B cell (primary cell): ENCODE data around the gene TM2D1. TPM values are rescaled to one million over a fixed set of nuclear protein-coding genes. Genes with fewer than 3 reads are reported as not detected.

Experiments
- ATAC-seq: fragments of 200-7000 bp; cut with Tn5 transposase; one replicate; pipeline ENCODE4 v1.10.0; 2021; ENCODE audit warnings: low read depth, mild to moderate bottlenecking, moderate number of reproducible peaks, moderate library complexity
- CTCF ChIA-PET: fragments of 350-600 bp; sonication (Branson Sonifier 250); formaldehyde crosslinking; loops from one replicate; lab custom pipeline; 2021; ENCODE audit warnings: antibody characterized with exemption, inconsistent platforms; lab: Charles Lee
- POLR2A ChIA-PET: fragments of 350-600 bp; sonication (Branson Sonifier 250); formaldehyde crosslinking; loops from one replicate; lab custom pipeline; 2021; ENCODE audit warnings: antibody characterized with exemption; lab: Charles Lee
- DNase-seq: peaks from one replicate; pipeline ENCODE4 v3.0.0; 2013
- H2AFZ ChIP-seq: 2 replicates; pipeline ENCODE4 v1.6.1; 2012; ENCODE audit warnings: mild to moderate bottlenecking, low read depth, low read length; ENCODE audit not compliant: insufficient read depth, poor library complexity, severe bottlenecking
- H3K27ac ChIP-seq, 2 donors: 1 replicate in 1 of 2; 2 replicates in 1 of 2; pipeline ENCODE4 v1.5.1; 2012 to 2013; ENCODE audit warnings: low read length in 2 of 2, mild to moderate bottlenecking in 2 of 2, moderate library complexity in 1 of 2
- H3K27me3 ChIP-seq, 4 experiments: fragments of 200-600 bp in 1 of 4; sonication (generic) in 1 of 4; replicated peaks in 1 of 4; 1 replicate in 2 of 4; 2 replicates in 2 of 4; pipeline versions ENCODE4 v1.6.1 to v1.7.0; 2013 to 2016; ENCODE audit warnings: low read length in 3 of 4, mild to moderate bottlenecking in 2 of 4, mixed read lengths in 1 of 4, moderate library complexity in 1 of 4; ENCODE audit not compliant: insufficient read depth in 4 of 4, control insufficient read depth in 3 of 4; ENCODE audit errors: control extremely low read depth in 1 of 4
- H3K36me3 ChIP-seq, 2 experiments: replicated peaks in 1 of 2; 1 replicate in 1 of 2; 2 replicates in 1 of 2; pipeline versions ENCODE4 v1.6.1 to v1.7.1; 2013; ENCODE audit warnings: low read length in 1 of 2; ENCODE audit not compliant: insufficient read depth in 2 of 2, control insufficient read depth in 1 of 2; ENCODE audit errors: control extremely low read depth in 1 of 2, extremely low read depth in 1 of 2
- H3K4me1 ChIP-seq, 2 donors: fragments of 200-600 bp in 1 of 2; sonication (generic) in 1 of 2; 1 replicate in 1 of 2; 2 replicates in 1 of 2; pipeline versions ENCODE4 v1.5.1 to v1.6.1; 2013 to 2017; ENCODE audit warnings: low read length in 2 of 2; ENCODE audit not compliant: control insufficient read depth in 2 of 2, insufficient read depth in 2 of 2
- H3K4me2 ChIP-seq: replicated peaks from 2 replicates; pipeline ENCODE3; 2012; ENCODE audit warnings: mild to moderate bottlenecking, low read depth, low read length; ENCODE audit not compliant: poor library complexity, severe bottlenecking
- H3K4me3 ChIP-seq, 5 experiments: fragments of 200-600 bp in 1 of 5; sonication (generic) in 1 of 5; 1 replicate in 3 of 5; 2 replicates in 2 of 5; pipeline versions ENCODE4 v1.5.1 to v1.7.0; 2011 to 2016; ENCODE audit warnings: low read length in 4 of 5, mild to moderate bottlenecking in 4 of 5, low read depth in 2 of 5, control low read depth in 1 of 5, moderate library complexity in 1 of 5; ENCODE audit not compliant: insufficient read depth in 1 of 5; ENCODE audit errors: control extremely low read depth in 1 of 5, extremely low read depth in 1 of 5
- H3K79me2 ChIP-seq: fragments of 200-600 bp; sonication (generic); one replicate; pipeline ENCODE4 v1.6.0; 2016; ENCODE audit warnings: low read length; ENCODE audit not compliant: control insufficient read depth, insufficient read depth
- H3K9ac ChIP-seq: fragments of 200-600 bp; sonication (generic); 2 replicates; pipeline ENCODE4 v1.6.1; 2017; ENCODE audit warnings: mild to moderate bottlenecking, low read length, moderate library complexity
- H3K9me3 ChIP-seq, 3 donors: one replicate each; pipeline versions ENCODE4 v1.6.1 to v1.7.1; 2013; ENCODE audit warnings: low read length in 2 of 3; ENCODE audit not compliant: control insufficient read depth in 2 of 3, insufficient read depth in 1 of 3; ENCODE audit errors: control extremely low read depth in 1 of 3
- H4K20me1 ChIP-seq: 2 replicates; pipeline ENCODE4 v1.6.0; 2012; ENCODE audit warnings: mild to moderate bottlenecking, low read length; ENCODE audit not compliant: insufficient read depth, control insufficient read depth, poor library complexity, severe bottlenecking
- H3K27ac Mint-ChIP-seq: one replicate; pipeline ENCODE4 v1.8.0; 2021; ENCODE audit warnings: mixed read lengths
- H3K27me3 Mint-ChIP-seq: one replicate; pipeline ENCODE4 v1.8.0; 2021; ENCODE audit warnings: mixed read lengths
- H3K4me1 Mint-ChIP-seq: one replicate; pipeline ENCODE4 v1.8.0; 2021; ENCODE audit warnings: mixed read lengths
- H3K4me3 Mint-ChIP-seq: one replicate; pipeline ENCODE4 v1.8.0; 2021; ENCODE audit warnings: mixed read lengths
- H3K9me3 Mint-ChIP-seq: one replicate; pipeline ENCODE4 v1.8.0; 2022; ENCODE audit warnings: mixed read lengths; ENCODE audit not compliant: insufficient read depth
- EZH2 ChIP-seq: IDR thresholded peaks from 2 replicates; pipeline ENCODE4 v1.6.1; 2012; ENCODE audit warnings: borderline replicate concordance, low read depth, mild to moderate bottlenecking, moderate library complexity, low read length; ENCODE audit not compliant: insufficient read depth, poor library complexity, severe bottlenecking
- whole genome bisulfite sequencing: methylation state at CpG from one replicate; pipeline ENCODE4 v1.1.5; 2013; ENCODE audit warnings: missing lambda C conversion rate; ENCODE audit not compliant: insufficient coverage; 5-methylcytosine and 5-hydroxymethylcytosine counted together
- intact Hi-C: fragments of 100-400 bp; cut with micrococcal nuclease; formaldehyde crosslinking; loops from one replicate; pipeline ENCODE4 v1.10.0; 2022
- polyA plus RNA-seq: library from polyadenylated mRNA; depleted of rRNA; stranded (reverse); fragments of >200 nt; gene quantifications from 2 replicates; pipeline ENCODE4 v1.2.3, GENCODE V29; 2012
- total RNA-seq, 2 donors: library from RNA; stranded (reverse); fragments of 120-200 nt in 1 of 2; gene quantifications; 1 replicate in 1 of 2; 2 replicates in 1 of 2; pipeline versions ENCODE4 v1.2.3 to v1.2.4, GENCODE V29; 2013 to 2022
- TF ChIP-seq, protein P1 (sequence below): fragments of 200-600 bp; IDR thresholded peaks from one replicate; pipeline ENCODE4 v1.8.0; 2022; ENCODE audit warnings: antibody characterized with exemption, mild to moderate bottlenecking

The TM2D1 gene
- total and polyA plus RNA-seq, 2 donors (not counting 1 experiment from before 2014, with no cell fraction given) = 30.8 to 53.3 TPM

DNA sequence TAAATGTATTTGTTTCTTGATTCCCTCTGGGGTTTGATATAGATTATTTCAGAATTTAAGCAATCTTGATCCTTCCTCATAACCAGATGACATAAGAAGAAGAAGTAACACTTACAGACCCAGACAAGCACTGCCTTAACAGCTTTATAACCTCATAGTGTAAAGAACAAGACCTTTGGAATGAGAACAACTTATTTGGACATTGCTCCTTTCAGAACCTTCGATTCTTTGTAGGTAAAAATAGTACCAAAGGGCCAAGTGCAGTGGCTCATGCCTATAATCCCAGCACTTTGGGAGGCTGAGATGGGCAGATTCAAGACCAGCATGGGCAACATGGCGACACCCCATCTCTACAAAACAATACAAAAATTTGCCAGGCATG lies 15.0 kb downstream of the TM2D1 start:
- Mint-ChIP-seq H3K27ac (no peak overlapping the region), H3K4me1 (no peaks in the 10 kb centered on the region), H3K27me3 (no peaks in the 10 kb centered on the region), H3K4me3 (no peak overlapping the region), H3K9me3 (no peaks in the 10 kb centered on the region)
- ATAC-seq (no peak), DNase-seq (no peak)
- H3K79me2 ChIP-seq = peaks cover 29% of the 10 kb centered on the region
- CTCF ChIA-PET = no interaction called here
- H3K4me2 ChIP-seq = no peak overlapping the region
- no peak overlapping the region for H3K9ac ChIP-seq
- POLR2A ChIA-PET = no interaction called here
- H3K9me3 ChIP-seq = no peaks in the 10 kb centered on the region
- intact Hi-C loops = no loop called here
- TF ChIP-seq, protein P1, sequence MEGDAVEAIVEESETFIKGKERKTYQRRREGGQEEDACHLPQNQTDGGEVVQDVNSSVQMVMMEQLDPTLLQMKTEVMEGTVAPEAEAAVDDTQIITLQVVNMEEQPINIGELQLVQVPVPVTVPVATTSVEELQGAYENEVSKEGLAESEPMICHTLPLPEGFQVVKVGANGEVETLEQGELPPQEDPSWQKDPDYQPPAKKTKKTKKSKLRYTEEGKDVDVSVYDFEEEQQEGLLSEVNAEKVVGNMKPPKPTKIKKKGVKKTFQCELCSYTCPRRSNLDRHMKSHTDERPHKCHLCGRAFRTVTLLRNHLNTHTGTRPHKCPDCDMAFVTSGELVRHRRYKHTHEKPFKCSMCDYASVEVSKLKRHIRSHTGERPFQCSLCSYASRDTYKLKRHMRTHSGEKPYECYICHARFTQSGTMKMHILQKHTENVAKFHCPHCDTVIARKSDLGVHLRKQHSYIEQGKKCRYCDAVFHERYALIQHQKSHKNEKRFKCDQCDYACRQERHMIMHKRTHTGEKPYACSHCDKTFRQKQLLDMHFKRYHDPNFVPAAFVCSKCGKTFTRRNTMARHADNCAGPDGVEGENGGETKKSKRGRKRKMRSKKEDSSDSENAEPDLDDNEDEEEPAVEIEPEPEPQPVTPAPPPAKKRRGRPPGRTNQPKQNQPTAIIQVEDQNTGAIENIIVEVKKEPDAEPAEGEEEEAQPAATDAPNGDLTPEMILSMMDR = no peak
- no peak for TF ChIP-seq EZH2
- no peak overlapping the region for H3K27ac ChIP-seq
- H3K27me3 ChIP-seq = no peaks in the 10 kb centered on the region
- H3K4me3 ChIP-seq = no peak overlapping the region
- peaks cover 5 to 36% of the 10 kb centered on the region in 2 experiments for H3K36me3 ChIP-seq
- H2AFZ ChIP-seq = no peak overlapping the region
- no peaks in the 10 kb centered on the region for H3K4me1 ChIP-seq
- WGBS = 100% methylated on average over 1 of the region's 2 CpGs
- H4K20me1 ChIP-seq = peaks cover 30% of the 10 kb centered on the region

DNA sequence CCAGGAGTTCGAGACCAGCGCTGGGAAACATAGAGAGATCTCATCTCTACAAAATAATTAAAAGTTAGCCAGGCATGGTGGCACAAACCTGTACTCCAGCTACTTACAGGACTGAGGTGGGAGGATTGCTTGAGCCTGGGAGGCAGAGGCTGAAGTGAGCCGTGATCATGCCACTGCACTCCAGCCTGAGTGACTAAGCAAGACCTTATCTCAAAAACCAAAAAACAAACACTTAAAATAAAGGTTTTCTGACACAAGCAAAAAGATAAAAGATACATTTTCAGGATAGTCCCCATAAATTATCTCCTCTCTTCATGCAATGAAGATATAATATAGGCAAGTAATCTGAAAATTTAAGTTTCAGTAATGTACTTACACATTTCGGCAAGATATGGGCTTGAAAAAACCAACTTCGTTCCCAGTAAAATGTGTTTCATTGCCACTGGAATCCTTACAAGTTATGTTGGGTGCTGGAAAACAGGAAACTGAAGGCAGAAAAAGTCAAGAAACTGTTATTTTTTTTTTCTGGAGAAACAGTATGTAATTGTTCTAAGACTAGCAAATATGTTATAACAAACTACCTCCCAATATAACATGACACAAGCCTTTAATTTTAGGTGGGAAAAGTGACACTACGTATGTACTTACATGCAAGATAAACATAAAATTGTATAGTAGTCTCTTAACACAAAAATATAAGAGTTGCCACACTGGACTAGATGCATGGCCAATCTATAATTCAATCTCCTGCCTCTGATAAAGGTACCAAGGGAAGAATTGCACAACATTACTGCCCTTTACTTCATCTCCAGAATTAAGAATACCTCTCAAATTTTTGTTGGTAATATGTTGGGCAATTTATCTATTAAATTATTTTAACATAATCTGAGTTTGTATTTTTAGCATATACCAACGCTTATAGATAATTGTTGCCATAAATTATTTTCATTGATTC lies 15.7 kb downstream of the TM2D1 start:
- Histone ChIP-seq H2AFZ (no peak overlapping the region), H3K4me3 (no peak overlapping the region), H3K36me3 (peaks cover 5 to 41% of the 10 kb centered on the region in 2 experiments), H4K20me1 (peaks cover 30% of the 10 kb centered on the region), H3K9ac (no peak overlapping the region), H3K9me3 (no peaks in the 10 kb centered on the region), H3K27ac (no peak overlapping the region), H3K4me2 (no peak overlapping the region), H3K27me3 (no peaks in the 10 kb centered on the region), H3K79me2 (peaks cover 23% of the 10 kb centered on the region), H3K4me1 (no peaks in the 10 kb centered on the region)
- Mint-ChIP-seq H3K27ac (no peak overlapping the region), H3K9me3 (no peaks in the 10 kb centered on the region), H3K4me1 (no peaks in the 10 kb centered on the region), H3K4me3 (no peak overlapping the region), H3K27me3 (no peaks in the 10 kb centered on the region)
- TF ChIP-seq, protein P1 = no peak
- TF ChIP-seq EZH2 = no peak
- 95% methylated on average over 4 of the region's 7 CpGs for WGBS
- ATAC-seq (no peak), DNase-seq (no peak)
- POLR2A ChIA-PET = no interaction called here
- intact Hi-C loops = no loop called here
- CTCF ChIA-PET = no interaction called here
